ENCODE results near the gene CD70. TPM values are rescaled to one million over a fixed set of nuclear protein-coding genes. Genes with fewer than 3 reads are reported as not detected.

Gene CD70
- total RNA-seq, 4 donors from 2014 or later, result 1.2 TPM; not detected in 3

- TF ChIP-seq POLR2A (IDR thresholded peaks at IDR 0.05), result no peak
- no peak for TF ChIP-seq CTCF (IDR thresholded peaks at IDR 0.05)
- no peaks in the 10 kb centered on the region for H3K9me3 ChIP-seq
- H3K4me3 ChIP-seq, result no peak overlapping the region
- DNase-seq, result no peak
- no peaks in the 10 kb centered on the region for H3K36me3 ChIP-seq
- H3K4me1 ChIP-seq, result no peaks in the 10 kb centered on the region
- intact Hi-C loops (cut with DNase I; ENCODE audit: low total_unique reads), result no loop called here
- no peak overlapping the region for H3K27ac ChIP-seq
- no peaks in the 10 kb centered on the region for H3K27me3 ChIP-seq
These were observed 35.8 kb upstream of the CD70 start for GRCh38 chr19:6626764-6627163.

- no peak overlapping the region for H3K27ac ChIP-seq
- TF ChIP-seq POLR2A (IDR thresholded peaks at IDR 0.05) (no peak), CTCF (IDR thresholded peaks at IDR 0.05) (no peak)
- no peaks in the 10 kb centered on the region for H3K36me3 ChIP-seq
- H3K4me3 ChIP-seq, result no peak overlapping the region
- no peaks in the 10 kb centered on the region for H3K4me1 ChIP-seq
- H3K27me3 ChIP-seq, result no peaks in the 10 kb centered on the region
- intact Hi-C loops (cut with DNase I; ENCODE audit: low total_unique reads), result no loop called here
- H3K9me3 ChIP-seq, result no peaks in the 10 kb centered on the region
- no peak for DNase-seq
These were observed 26.4 kb upstream of the CD70 start for GRCh38 chr19:6617374-6617773.

GRCh38 chr19:6616011-6616410 lies 25.1 kb upstream of the CD70 start:
- no peaks in the 10 kb centered on the region for H3K36me3 ChIP-seq
- no peak for DNase-seq
- intact Hi-C loops (cut with DNase I; ENCODE audit: low total_unique reads), result no loop called here

GRCh38 chr19:6613711-6614110 lies 22.8 kb upstream of the CD70 start:
- H3K4me1 ChIP-seq, result no peaks in the 10 kb centered on the region
- no peak for DNase-seq
- H3K27ac ChIP-seq, result no peak overlapping the region
- no peaks in the 10 kb centered on the region for H3K27me3 ChIP-seq
- no peaks in the 10 kb centered on the region for H3K36me3 ChIP-seq
- H3K9me3 ChIP-seq, result no peaks in the 10 kb centered on the region
- TF ChIP-seq CTCF (IDR thresholded peaks at IDR 0.05), result no peak
- no peak for TF ChIP-seq POLR2A (IDR thresholded peaks at IDR 0.05)
- no peak overlapping the region for H3K4me3 ChIP-seq
- intact Hi-C loops (cut with DNase I; ENCODE audit: low total_unique reads), result no loop called here

More at GRCh38 chr19:6616011-6616410, 25.1 kb upstream of the CD70 start:
- H3K27ac ChIP-seq, result no peak overlapping the region
- H3K4me1 ChIP-seq, result no peaks in the 10 kb centered on the region
- no peak overlapping the region for H3K4me3 ChIP-seq
- H3K27me3 ChIP-seq, result no peaks in the 10 kb centered on the region
- H3K9me3 ChIP-seq, result no peaks in the 10 kb centered on the region
- TF ChIP-seq CTCF (IDR thresholded peaks at IDR 0.05), result no peak

GRCh38 chr19:6610934-6611852 lies 20.2 kb upstream of the CD70 start:
- TF ChIP-seq CTCF (IDR thresholded peaks at IDR 0.05), result no peak
- TF ChIP-seq POLR2A (IDR thresholded peaks at IDR 0.05), result no peak
- intact Hi-C loops (cut with DNase I; ENCODE audit: low total_unique reads), result no loop called here
- Histone ChIP-seq H3K36me3 (no peaks in the 10 kb centered on the region), H3K27me3 (no peaks in the 10 kb centered on the region), H3K27ac (no peak overlapping the region), H3K4me3 (no peak overlapping the region), H3K9me3 (no peaks in the 10 kb centered on the region), H3K4me1 (no peaks in the 10 kb centered on the region)
- DNase-seq, result no peak

Measured in uterus (tissue), 4 donors.